Fibroblast of skin of scalp (primary cell): ENCODE results near the gene PSMA6.
"Not testable (repeated sequence)": the region's sequence is repeated elsewhere in the genome, so short reads cannot be mapped to it uniquely, and the experiment has no call there.

Experiments used
- DNase-seq: peaks from one replicate; pipeline ENCODE4 v3.0.0-alpha.2; 2013

Gene PSMA6

DNA sequence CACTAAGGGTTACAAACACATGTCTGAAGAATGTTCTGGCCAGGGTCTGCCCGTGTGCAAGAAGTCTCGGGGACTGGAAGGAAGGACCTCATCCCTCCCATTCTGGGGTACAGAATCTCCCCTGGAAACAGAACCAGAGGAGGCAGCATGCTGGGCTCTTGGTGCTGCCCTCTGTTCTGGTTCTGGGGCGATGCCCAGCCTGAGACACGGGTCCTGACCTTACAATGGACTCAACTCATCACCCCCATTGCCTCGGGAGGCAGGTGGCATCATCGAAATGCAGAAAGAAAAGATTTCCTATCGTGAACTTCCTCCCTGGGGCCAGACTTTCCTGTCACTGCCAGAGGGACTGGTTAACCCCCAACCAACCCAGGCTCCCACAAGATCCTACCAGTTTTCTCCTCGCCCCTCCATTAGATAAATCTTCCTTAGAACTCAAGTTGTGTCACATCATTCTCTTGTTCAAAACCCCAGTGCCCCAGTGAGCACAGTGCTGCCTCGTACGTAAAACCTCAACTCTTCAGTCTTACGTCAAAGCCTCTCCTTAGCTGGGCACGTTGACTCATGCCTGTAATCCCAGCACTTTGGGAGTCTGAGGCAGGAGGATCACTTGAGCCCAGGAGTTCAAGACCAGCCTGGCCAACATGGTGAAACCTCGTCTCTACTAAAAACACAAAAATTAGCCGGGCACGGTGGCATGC lies 52.1 kb downstream of the PSMA6 start:
- no peak for DNase-seq

DNA sequence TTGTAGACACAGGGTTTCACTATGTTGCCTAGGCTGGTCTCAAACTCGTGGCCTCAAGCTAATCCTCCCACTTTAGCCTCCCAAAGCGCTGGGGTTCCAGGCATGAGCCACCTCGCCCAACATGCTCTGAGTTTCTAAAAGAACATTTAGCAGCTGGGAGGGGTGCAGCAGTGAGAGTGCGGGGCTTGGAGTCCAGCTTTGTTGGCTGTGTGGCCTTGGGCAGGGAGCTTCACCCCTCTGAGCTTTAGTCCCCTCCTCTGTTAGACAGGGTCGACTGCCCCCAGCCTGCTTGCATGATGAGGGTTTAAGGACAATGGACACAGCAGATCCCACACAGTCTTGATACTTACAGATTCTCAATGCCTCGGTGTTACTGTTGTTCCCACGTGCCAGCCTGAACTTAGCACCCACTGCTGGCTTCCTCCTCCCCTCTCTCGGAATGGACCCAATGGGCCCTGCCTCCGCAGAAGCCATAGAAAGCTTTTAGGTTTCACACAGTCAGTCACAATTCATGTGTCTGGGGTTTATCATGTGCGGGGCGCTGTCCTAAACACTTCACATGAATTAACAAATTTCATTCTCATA lies 54.6 kb downstream of the PSMA6 start:
- DNase-seq: no peak

DNA sequence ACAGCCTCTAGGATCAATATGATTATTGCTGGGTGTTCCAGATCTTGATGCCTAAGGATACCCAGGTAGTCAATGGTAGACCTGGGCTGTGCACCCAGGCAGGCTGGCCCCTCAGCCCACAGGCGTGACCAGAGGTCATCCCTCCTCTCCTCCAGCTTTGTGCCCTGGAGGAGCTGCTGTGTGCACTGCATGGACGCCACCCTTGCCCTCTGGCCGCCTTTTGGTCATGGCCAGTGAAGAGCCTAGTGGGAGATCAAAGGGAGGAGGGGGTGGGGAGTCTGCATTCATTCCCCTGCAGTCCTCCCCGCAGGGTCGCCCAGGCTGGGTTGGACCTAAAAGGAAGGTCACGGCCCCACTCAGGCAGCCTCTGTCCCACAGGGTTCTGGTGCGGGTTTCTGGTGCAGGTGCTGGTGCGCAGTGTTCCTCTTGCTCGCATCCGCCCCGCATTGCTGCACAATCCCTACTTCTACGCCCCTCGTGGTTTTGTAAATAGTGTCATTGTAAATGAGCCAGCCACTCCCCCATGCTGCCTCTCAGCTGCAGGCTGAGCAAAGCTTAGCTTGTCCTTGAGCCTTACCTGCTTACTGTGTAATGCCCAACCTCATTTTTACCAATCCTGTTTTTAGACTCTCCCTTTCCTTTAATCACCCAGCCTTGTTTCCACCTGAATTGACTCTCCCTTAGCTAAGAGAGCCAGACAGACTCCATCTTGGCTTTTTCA lies 55.3 kb downstream of the PSMA6 start:
- no peak for DNase-seq

DNA sequence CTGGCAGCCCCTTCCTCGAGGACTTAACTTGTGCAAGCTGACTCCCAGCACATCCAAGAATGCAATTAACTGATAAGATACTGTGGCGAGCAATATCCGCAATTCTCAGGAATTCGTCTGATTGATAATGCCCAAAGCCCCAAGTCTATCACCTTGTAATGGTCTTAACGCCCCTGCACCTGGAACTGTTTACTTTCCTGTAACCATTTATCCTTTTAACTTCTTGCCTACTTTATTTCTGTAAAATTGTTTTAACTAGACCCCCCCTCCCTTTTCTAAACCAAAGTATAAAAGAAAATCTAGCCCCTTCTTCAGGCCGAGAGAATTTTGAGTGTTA lies 55.8 kb downstream of the PSMA6 start:
- not testable (repeated sequence) for DNase-seq

DNA sequence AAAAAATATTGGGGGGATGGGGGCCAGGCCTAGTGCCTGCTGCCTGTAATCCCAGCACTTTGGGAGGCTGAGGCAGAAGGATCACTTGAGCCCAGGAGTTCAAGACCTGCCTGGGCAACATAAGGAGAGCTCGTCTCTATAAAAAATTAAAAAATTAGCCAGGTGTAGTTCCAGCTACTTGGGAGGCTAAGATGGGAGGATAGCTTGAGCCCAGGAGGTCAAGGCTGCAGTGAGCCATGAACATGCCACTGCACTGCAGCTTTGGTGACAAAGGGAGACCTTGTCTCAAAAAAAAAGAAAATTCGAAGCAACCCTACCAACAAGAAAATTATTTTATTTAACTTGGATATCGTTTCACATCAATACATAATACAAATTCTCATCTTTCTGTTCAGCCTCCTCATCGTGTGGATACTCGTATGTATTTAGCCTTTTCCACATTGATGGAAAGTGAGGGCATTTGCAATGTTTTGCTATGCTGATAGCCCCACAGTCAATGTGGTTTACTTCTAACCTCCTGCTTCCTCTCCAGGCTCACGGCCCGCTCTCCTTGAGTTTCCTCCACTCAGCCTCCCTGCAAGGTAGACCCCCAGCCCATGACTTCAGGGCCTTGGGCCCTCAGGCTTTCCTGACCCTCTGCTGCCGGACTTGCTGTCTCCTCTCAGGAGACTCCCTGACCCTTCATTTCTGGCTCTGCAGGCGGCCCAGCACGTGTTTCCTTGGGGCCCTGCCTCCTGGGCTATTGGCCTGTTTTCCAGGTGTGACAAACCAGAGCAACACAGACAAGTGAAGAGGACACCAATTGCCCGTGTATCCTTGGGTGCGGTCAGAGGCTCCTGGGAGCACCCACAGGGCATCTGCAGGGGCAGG lies 57.5 kb downstream of the PSMA6 start:
- no peak for DNase-seq

DNA sequence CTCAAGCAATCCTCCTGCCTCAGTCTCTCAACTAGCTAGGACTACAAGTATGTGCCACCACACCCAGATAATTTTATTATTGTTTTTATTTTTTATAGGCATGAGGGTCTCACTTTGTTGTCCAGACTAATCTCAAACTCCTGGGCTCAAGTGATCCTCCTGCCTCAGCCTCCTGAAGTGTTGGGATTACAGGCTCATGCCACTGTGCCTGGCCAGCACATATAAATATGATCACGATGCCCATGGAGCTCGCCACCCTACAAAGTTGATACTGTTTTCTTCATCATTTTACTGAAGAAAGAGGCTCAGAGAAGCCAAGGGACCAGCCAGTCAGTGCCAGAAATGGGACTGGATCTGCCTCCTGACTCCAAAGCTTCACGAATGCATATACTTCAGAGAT lies 59.3 kb downstream of the PSMA6 start:
- DNase-seq: no peak

DNA sequence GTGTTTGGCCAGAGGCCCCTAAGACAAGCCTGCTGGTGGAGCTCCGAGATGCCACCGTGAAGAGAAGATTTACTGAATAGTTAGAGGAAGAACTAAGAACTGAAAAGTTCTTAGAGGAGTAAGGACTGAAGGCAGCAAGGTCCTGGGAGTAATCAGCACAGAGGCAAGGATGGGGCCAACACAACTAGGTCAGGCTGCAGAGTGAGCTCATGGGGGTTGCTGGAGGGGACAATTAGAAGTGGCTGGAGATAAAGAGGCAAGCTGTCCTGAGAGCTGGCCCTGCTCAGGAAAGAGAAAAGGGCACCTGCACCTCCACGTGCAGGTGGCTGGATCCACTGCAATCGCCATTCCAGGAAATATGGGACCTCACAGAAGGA lies 59.7 kb downstream of the PSMA6 start:
- no peak for DNase-seq

DNA sequence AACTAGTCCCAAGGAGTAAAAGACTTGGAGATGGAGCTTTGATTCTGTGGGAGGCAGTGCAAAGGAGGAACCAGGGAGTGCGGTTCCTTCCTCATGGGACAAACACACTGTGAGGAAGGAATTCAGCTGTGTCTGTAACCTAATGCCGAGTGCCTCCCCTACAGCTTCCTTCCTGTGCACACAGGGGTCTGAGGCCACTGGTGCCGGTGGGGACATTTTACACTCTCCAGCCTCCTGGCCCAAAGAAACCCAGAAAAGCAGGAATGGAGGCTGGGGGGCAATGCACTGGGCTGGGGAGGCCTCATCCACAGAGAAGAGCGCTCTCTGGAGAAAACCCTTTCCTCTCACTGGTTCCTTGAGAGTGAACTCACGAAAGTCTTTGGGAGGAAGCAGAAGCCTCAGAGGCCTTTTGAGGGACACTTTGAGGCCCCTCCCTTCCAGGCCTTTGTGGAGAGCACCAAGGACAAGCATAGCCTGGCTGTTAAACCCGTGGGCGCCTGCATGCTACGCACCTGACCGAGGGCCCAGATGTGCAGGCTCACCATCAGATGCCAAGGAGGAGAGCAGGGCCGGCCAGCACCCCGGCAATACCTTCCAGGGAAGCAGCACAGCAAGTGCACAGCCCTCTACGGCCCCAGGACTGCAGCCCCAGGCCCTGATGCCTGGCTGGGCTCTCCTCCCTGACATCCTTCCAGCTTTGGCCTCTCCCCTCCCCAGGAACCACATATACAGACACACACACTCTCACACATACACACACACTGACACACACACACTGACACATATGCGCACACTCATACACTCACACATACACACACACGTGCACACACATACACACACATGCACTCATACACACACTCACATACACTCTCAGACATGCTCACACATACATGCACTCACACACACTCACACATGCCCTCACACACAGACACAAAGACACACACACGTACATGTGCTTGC lies 60.4 kb downstream of the PSMA6 start:
- no peak for DNase-seq

DNA sequence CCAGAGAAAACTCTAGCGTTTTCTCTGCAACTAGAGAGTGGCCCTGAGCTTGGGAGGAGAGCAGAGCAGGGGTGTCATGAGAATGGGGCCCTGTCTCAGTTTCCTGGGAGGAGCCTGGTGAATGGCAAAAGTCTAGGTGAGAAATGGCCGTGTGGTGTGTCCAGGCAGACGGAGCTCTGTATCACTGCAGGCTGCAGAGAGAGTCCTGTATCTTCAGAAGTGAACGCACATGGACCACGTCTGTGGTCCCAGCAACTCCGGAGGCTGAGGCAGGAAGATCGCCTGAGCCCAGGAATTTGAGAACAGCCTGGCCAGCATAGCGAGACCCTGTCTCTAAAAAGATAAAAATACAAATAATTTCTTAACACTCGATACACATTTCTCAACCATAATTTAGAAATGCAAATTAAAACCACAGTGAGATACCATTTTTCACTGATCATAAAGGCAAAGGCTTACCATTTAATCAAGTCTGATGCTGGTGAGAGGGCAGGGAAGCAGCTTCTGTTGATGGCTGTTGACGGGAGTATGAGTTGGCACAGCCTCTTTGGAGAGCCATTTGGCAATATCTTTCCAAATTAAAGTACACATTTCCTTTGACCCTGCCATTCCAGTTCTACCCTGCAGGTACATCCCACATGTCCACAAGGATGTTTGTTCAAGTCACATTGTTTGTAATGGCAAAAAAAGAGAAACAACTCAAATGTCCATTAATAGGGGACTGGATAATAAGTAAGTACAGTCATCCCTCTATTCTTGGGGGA lies 61.4 kb downstream of the PSMA6 start:
- DNase-seq: no peak

DNA sequence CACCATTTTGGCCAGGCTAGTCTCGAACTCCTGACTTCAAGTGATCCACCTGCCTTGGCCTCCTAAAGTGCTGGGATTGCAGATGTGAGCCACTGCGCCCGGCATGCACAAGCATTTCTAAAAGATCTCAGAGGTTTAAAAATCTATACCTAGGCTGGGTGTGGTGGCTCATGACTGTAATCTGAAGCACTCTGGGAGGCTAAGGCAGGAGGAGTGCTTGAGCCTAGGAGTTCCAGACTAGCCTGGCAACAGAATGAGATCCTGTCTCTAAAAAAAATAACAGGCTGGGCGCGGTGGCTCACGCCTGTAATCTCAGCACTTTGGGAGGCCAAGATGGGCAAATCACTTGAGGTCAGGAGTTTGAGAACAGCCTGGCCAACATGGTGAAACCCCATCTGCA lies 63.1 kb downstream of the PSMA6 start:
- not testable (repeated sequence) for DNase-seq

DNA sequence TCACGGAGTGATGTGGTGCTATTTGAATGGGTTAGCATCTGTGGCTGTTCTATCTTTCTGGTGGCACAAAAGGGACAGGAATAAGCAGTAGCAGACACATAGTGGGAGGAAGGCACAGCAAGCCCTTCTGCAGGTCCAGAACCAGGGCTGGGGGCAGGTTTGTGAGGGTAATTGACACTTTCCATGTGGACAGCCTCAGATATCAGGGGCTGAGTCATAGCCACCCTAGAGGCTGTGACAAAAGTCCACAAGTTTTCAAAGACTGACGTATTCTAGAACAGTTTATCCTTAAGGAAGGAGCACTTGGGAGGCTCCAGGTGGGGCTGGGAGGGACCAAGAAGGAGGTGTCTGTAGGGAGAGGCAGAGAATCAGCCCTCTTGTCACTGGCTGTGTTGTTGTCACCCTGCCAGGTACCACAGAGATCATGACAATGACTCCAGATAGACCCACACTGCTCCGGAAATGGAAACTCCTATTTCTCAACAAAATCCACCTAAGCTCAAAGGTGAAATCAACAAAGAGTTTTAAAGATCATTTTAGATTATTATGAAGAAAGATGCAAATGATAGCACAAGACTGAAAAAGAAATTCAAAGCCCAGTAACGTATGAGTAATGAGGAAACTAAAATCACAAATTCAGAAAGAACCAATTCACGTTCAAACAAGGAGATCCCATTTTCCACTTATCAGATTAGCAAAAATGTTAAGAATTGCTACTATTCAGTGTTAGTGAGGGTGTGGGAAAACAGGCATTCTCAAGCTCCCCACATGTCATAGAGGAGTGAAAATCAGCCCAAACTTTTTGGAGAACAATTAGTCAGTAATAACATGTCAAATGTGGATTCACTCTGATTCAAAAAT lies 64.0 kb downstream of the PSMA6 start:
- DNase-seq: peak; percentile 33

DNA sequence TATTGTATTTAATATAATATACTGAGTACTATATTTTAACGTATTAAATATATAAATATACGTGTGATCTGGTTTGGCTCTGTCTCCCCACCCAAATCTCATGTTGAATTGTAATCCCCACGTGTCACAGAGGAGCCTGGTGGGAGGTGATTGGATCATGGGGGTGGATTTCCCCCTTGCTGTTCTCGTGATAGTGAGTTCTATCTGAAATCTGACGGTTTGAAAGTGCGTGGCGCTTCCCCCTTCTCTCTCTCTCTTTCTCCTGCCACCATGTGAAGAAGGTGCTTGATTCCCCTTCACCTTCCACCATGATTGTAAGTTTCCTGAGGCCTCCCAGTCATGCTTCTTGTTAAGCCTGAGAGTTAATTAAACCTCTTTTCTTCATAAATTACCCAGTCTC lies 67.5 kb downstream of the PSMA6 start:
- DNase-seq: not testable (repeated sequence)

DNA sequence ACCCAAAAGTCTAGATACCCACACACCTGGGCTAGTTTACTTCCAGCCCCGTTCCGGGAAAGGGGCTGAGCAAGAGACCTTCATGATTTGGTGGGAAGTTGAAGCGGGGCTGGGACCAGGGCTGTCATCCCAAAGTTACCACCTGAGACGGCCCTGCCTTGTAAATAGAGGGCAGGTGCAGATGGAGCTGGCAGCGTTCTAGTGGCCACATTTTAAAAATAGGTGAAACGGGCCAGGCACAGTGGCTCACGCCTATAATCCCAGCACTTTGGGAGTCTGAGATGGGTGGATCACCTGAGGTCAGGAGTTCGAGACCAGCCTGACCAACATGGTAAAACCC lies 68.9 kb downstream of the PSMA6 start:
- DNase-seq: no peak

DNA sequence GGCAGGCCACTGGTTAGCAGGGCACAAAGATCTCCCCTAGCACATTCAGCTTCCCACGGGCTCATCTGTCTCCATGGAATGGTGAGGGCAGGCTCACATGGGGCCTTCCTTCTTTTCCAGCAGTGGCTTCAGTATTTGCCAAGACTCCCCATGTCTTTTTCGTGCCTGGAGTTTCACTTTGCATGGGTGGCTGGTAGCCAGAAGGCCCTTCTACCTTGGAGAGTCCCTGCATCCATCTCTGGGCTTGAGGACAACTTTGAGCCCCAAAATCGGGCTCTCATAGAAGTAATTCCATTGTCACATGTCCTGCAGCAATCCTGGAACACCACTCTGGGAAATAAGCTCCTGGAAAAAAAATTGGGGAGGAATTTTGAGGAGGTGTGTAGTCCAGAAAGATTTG lies 70.3 kb downstream of the PSMA6 start:
- no peak for DNase-seq

DNA sequence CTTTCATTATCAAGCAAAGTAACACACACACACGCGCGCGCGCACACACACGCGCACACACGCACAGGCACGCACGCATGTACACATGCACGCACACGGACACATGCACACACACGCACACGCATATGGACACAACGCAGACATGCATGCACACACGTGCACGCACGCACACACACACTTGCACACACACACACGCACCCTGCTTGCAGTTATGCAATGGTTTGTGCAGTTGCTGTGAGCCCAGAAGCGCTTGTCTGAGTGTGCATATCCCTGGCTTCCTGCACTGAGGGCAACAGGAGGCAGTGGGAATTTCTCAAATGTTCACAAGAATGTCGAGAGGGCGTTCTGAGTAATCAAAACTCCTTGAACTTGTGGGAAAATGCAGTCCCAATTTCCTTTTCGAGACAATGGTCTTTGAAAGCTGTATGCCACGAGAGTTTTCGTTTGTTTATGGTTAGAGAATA lies 70.8 kb downstream of the PSMA6 start:
- peak; percentile 42 for DNase-seq

DNA sequence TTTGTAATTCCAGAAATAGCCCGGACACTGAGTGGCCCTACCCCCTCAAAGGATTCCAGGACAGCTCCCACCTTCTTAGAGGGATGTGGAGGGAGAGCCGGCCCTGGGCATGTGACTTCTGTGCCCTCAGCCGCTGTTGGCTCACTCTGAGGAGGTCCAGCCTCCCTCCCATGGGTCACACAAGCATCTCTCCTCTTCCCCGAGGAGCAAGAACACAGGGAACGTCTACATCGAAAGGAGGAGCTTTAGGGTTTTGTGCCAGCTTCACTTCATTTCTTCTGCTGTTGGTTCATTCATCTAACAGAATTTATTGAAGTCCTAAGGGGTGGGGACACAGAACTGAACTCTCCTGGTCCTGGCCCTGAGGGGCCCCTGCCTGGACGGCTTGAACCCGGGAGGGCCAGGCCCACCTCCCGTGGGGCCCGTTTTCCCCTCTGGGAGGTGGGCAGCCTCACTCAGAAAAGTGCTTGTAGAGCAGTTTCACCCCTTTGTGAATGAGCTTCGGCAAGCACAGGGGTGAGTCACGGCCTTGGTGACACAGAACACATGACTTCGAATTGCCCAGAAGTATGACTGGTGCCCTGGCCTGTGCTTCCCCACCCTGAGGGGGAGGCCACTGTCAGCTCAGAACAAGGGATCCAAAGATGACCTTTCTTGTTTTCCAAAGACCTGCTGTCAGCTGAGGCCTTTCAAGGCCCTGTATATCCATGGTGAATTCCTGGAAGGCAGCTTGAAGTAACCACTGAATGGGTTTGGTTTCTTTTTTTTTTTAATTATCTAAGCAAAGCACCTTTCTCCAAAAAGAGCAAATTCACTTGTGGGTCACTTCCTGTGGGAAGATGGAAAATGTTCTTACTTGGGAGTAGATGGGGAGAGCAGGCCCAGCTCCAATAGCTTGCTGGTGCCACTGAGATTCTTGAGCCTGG lies 73.2 kb downstream of the PSMA6 start:
- DNase-seq: peak; percentile 82

DNA sequence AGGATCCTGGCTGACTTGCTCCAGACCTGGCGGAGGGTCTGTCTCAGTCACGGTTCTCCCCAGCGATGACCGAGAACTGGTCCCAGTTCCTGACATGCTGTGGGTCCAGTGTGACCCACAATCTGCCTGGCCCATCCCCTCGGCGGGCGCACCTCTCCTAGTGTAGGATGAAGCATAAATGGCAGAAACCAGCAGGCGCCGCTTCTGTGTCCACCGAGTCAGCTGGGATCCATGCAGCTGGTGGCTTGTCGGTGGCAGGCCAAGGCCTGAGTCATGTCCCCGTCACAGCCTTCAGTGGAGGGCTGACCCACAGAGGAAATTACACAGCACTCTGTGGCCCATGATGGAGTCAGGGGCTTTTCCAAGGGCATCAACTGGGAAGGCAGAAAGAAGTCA lies 73.9 kb downstream of the PSMA6 start:
- DNase-seq: no peak

DNA sequence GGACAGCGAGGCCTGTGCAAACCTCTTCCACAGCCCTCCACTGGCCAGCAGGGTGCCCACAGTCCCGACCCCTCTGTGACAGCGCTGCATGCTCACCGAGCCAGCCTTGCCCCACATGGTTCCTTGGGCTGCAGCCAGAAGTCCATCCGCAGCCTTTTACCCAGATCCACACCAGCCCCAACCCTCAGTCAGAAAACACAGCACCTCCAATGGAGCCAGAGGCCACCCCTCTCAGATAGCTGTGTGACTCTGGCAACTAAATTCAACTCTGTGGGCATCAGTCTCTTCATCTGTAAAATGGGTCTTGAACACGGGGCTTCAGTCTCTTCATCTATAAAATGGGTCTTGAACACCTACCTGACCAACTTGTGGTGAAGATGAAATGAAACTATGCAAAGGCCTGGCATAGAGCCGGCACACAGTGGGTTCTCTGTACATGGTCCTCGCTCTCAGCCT lies 74.4 kb downstream of the PSMA6 start:
- DNase-seq: no peak

DNA sequence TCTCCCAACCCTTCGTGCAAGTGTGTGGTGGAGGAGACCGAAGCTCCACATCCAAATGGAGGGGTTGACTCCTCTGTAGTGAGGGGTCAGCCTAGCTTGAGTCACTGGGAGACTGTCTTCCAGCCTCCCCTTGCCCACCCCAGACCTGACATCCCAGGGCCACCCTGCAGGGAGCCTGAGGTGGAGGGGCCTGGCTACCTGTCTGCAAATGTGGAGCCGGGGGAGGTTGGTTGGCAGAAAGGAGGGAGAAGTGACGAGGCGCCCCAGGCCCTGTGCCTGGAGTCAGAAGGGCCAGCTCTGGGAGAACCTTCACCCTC lies 74.8 kb downstream of the PSMA6 start:
- no peak for DNase-seq
